GM23338 (cell line): ENCODE results near the gene ZNF398. TPM values are rescaled to one million over a fixed set of nuclear protein-coding genes. Genes with fewer than 3 reads are reported as not detected.
"Not testable (repeated sequence)": the region's sequence is repeated elsewhere in the genome, so short reads cannot be mapped to it uniquely, and the experiment has no call there.

Experiments used
- ATAC-seq: fragments of 200-7000 bp; cut with Tn5 transposase; 3 replicates; pipeline ENCODE4 v1.9.1; 2020
- DNase-seq: peaks from one replicate; pipeline ENCODE4 v3.0.0-alpha.2; 2015; ENCODE audit warnings: low spot score
- H2AFZ ChIP-seq: fragments of 200-600 bp; sonication (generic); 2 replicates; pipeline ENCODE4 v1.8.0; 2016; ENCODE audit warnings: antibody characterized with exemption, mild to moderate bottlenecking, moderate library complexity
- H3F3A ChIP-seq: fragments of 200-600 bp; sonication (generic); replicated peaks from 2 replicates; pipeline ENCODE4 v1.8.0; 2017; ENCODE audit warnings: antibody characterized with exemption, mixed run types, low read depth
- H3K27ac ChIP-seq: fragments of 200-600 bp; sonication (generic); 2 replicates; pipeline ENCODE4 v1.6.1; 2016; ENCODE audit warnings: low read depth
- H3K27me3 ChIP-seq: fragments of 200-600 bp; sonication (generic); 2 replicates; pipeline ENCODE4 v1.8.0; 2016; ENCODE audit warnings: mild to moderate bottlenecking, mixed run types, moderate library complexity; ENCODE audit not compliant: insufficient read depth
- H3K36me3 ChIP-seq: fragments of 200-600 bp; sonication (generic); 2 replicates; pipeline ENCODE4 v1.8.0; 2016; ENCODE audit warnings: mild to moderate bottlenecking; ENCODE audit not compliant: insufficient read depth
- H3K4me1 ChIP-seq: fragments of 200-600 bp; sonication (generic); 2 replicates; pipeline ENCODE4 v1.8.0; 2016; ENCODE audit warnings: mild to moderate bottlenecking, moderate library complexity; ENCODE audit not compliant: insufficient read depth
- H3K4me2 ChIP-seq: fragments of 200-600 bp; sonication (generic); 2 replicates; pipeline ENCODE4 v1.7.1; 2017; ENCODE audit warnings: mixed run types
- H3K4me3 ChIP-seq: fragments of 200-600 bp; sonication (generic); 2 replicates; pipeline ENCODE4 v1.6.1; 2016; ENCODE audit warnings: mixed run types
- H3K79me2 ChIP-seq: fragments of 200-600 bp; sonication (generic); replicated peaks from 2 replicates; pipeline ENCODE4 v1.8.0; 2017; ENCODE audit warnings: mild to moderate bottlenecking; ENCODE audit not compliant: insufficient read depth
- H3K9me2 ChIP-seq: fragments of 200-600 bp; sonication (generic); 2 replicates; pipeline ENCODE4 v1.8.0; 2017; ENCODE audit not compliant: insufficient read depth
- H4K20me1 ChIP-seq: fragments of 200-600 bp; sonication (generic); replicated peaks from 2 replicates; pipeline ENCODE4 v1.8.0; 2017; ENCODE audit warnings: mild to moderate bottlenecking; ENCODE audit not compliant: insufficient read depth
- H3K27ac Mint-ChIP-seq: 2 replicates; pipeline ENCODE4 v1.8.0; 2020; ENCODE audit warnings: inconsistent platforms, mild to moderate bottlenecking, moderate library complexity, mixed read lengths
- H3K27me3 Mint-ChIP-seq: 3 replicates; pipeline ENCODE4 v1.8.0; 2022; ENCODE audit warnings: low read depth, mild to moderate bottlenecking, moderate library complexity, mixed read lengths, inconsistent platforms; ENCODE audit not compliant: insufficient read depth, poor library complexity
- H3K36me3 Mint-ChIP-seq: 3 replicates; pipeline ENCODE4 v1.8.0; 2021; ENCODE audit warnings: low read depth, mild to moderate bottlenecking, inconsistent platforms, moderate library complexity, mixed read lengths
- H3K4me1 Mint-ChIP-seq: 3 replicates; pipeline ENCODE4 v1.8.0; 2020; ENCODE audit warnings: mild to moderate bottlenecking, inconsistent platforms, mixed read lengths
- H3K4me3 Mint-ChIP-seq: 3 replicates; pipeline ENCODE4 v1.8.0; 2021; ENCODE audit warnings: moderate library complexity, mild to moderate bottlenecking, inconsistent platforms, mixed read lengths
- H3K9me3 Mint-ChIP-seq: 3 replicates; pipeline ENCODE4 v1.8.0; 2020; ENCODE audit warnings: moderate library complexity, mild to moderate bottlenecking, inconsistent platforms, mixed read lengths
- NANOG ChIP-seq: IDR thresholded peaks from 2 replicates; pipeline ENCODE4 v1.6.1; 2016; ENCODE audit warnings: antibody characterized with exemption, borderline replicate concordance
- POLR2AphosphoS5 ChIP-seq: IDR thresholded peaks from 2 replicates; pipeline ENCODE4 v1.6.1; 2016; ENCODE audit warnings: antibody characterized with exemption, low read depth
- polyA plus RNA-seq: library from polyadenylated mRNA; unstranded; fragments of >200 nt; fragmentation: Nextera tagmentation; extraction: Ambion mirVana; gene quantifications from 2 replicates; pipeline ENCODE4 v1.2.1, GENCODE V29; 2016
- total RNA-seq: library from RNA; depleted of rRNA; stranded (reverse); fragments of >200 nt; shearing (Covaris generic); gene quantifications from 2 replicates; pipeline ENCODE4 v1.2.3, GENCODE V29; 2014
- TF ChIP-seq, protein P1 (sequence below): fragments of 250-450 bp; sonication (Bioruptor Pico); IDR thresholded peaks from 2 replicates; pipeline ENCODE4 v1.5.0; 2020; ENCODE audit warnings: mild to moderate bottlenecking, moderate library complexity

Gene ZNF398
- total and polyA plus RNA-seq, 2 experiments from 2014 or later: 20.7 to 99.6 TPM

- TF ChIP-seq, protein P1, sequence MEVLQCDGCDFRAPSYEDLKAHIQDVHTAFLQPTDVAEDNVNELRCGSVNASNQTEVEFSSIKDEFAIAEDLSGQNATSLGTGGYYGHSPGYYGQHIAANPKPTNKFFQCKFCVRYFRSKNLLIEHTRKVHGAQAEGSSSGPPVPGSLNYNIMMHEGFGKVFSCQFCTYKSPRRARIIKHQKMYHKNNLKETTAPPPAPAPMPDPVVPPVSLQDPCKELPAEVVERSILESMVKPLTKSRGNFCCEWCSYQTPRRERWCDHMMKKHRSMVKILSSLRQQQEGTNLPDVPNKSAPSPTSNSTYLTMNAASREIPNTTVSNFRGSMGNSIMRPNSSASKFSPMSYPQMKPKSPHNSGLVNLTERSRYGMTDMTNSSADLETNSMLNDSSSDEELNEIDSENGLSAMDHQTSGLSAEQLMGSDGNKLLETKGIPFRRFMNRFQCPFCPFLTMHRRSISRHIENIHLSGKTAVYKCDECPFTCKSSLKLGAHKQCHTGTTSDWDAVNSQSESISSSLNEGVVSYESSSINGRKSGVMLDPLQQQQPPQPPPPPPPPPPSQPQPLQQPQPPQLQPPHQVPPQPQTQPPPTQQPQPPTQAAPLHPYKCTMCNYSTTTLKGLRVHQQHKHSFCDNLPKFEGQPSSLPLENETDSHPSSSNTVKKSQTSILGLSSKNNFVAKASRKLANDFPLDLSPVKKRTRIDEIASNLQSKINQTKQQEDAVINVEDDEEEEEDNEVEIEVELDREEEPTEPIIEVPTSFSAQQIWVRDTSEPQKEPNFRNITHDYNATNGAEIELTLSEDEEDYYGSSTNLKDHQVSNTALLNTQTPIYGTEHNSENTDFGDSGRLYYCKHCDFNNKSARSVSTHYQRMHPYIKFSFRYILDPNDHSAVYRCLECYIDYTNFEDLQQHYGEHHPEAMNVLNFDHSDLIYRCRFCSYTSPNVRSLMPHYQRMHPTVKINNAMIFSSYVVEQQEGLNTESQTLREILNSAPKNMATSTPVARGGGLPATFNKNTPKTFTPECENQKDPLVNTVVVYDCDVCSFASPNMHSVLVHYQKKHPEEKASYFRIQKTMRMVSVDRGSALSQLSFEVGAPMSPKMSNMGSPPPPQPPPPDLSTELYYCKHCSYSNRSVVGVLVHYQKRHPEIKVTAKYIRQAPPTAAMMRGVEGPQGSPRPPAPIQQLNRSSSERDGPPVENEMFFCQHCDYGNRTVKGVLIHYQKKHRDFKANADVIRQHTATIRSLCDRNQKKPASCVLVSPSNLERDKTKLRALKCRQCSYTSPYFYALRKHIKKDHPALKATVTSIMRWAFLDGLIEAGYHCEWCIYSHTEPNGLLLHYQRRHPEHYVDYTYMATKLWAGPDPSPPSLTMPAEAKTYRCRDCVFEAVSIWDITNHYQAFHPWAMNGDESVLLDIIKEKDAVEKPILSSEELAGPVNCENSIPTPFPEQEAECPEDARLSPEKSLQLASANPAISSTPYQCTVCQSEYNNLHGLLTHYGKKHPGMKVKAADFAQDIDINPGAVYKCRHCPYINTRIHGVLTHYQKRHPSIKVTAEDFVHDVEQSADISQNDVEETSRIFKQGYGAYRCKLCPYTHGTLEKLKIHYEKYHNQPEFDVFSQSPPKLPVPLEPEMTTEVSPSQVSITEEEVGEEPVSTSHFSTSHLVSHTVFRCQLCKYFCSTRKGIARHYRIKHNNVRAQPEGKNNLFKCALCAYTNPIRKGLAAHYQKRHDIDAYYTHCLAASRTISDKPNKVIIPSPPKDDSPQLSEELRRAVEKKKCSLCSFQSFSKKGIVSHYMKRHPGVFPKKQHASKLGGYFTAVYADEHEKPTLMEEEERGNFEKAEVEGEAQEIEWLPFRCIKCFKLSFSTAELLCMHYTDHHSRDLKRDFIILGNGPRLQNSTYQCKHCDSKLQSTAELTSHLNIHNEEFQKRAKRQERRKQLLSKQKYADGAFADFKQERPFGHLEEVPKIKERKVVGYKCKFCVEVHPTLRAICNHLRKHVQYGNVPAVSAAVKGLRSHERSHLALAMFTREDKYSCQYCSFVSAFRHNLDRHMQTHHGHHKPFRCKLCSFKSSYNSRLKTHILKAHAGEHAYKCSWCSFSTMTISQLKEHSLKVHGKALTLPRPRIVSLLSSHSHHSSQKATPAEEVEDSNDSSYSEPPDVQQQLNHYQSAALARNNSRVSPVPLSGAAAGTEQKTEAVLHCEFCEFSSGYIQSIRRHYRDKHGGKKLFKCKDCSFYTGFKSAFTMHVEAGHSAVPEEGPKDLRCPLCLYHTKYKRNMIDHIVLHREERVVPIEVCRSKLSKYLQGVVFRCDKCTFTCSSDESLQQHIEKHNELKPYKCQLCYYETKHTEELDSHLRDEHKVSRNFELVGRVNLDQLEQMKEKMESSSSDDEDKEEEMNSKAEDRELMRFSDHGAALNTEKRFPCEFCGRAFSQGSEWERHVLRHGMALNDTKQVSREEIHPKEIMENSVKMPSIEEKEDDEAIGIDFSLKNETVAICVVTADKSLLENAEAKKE (CRISPR knock-in tag): no peak
These were observed 78.4 kb downstream of the ZNF398 start (continued) for GRCh38 chr7:149225656-149226055.

DNA sequence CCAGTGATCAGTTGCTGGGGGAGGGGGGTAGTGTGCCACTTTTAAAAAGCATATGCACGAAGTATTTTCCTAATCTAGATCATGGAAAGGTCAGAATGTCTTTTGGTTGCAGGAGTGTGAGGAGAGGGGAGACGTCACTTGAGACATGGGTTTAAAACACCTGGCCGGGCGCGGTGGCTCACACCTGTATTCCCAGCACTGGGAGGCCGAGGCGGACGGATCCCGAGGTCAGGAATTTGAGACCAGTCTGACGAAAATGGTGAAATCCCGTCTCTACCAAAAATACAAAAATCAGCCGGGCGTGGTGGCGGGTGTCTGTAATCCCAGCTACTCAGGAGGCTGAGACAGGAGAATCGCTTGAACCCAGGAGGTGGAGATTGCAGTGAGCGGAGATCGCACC, 79.1 kb downstream of the ZNF398 start:
- not testable (repeated sequence) for H3K36me3 ChIP-seq, H3K9me3 Mint-ChIP-seq, H3K4me3 Mint-ChIP-seq, H3K4me3 ChIP-seq, ATAC-seq, H4K20me1 ChIP-seq, H3K4me2 ChIP-seq, H3F3A ChIP-seq, H3K9me2 ChIP-seq, H3K4me1 ChIP-seq, H3K27ac Mint-ChIP-seq, DNase-seq, H2AFZ ChIP-seq, H3K4me1 Mint-ChIP-seq, H3K27ac ChIP-seq, H3K79me2 ChIP-seq, H3K27me3 ChIP-seq
- peaks cover 23% of the 10 kb centered on the region; the same call in 2 of the 3 replicates for H3K36me3 Mint-ChIP-seq
- H3K27me3 Mint-ChIP-seq: peaks cover 16% of the 10 kb centered on the region

- Histone ChIP-seq H2AFZ (no peak overlapping the region), H3K27me3 (no peaks in the 10 kb centered on the region), H3K9me2 (no peaks in the 10 kb centered on the region), H3F3A (peaks cover 5% of the 10 kb centered on the region; the same call in 1 of the 2 replicates), H3K4me1 (no peaks in the 10 kb centered on the region), H3K36me3 (no peaks in the 10 kb centered on the region), H3K79me2 (no peaks in the 10 kb centered on the region), H3K4me3 (no peak overlapping the region), H3K4me2 (no peak overlapping the region), H3K27ac (no peak overlapping the region), H4K20me1 (no peaks in the 10 kb centered on the region; the same call in 1 of the 2 replicates)
- Mint-ChIP-seq H3K36me3 (peaks cover 18% of the 10 kb centered on the region; the same call in 2 of the 3 replicates), H3K27ac (no peak overlapping the region), H3K27me3 (peaks cover 16% of the 10 kb centered on the region), H3K4me1 (peaks cover 3% of the 10 kb centered on the region; the same call in 1 of the 3 replicates), H3K4me3 (no peak overlapping the region), H3K9me3 (no peaks in the 10 kb centered on the region)
- TF ChIP-seq NANOG: no peak
- peak; percentile 33; the same call in 1 of the 2 replicates for TF ChIP-seq POLR2AphosphoS5
- ATAC-seq: no peak; the same call in 1 of the 3 replicates
- no peak for DNase-seq
These were observed 79.7 kb downstream of the ZNF398 start for GRCh38 chr7:149226840-149227494.
